IPS-15b (cell line): ENCODE results near the gene SHISA9.

Experiments used
- H3K27me3 ChIP-seq: one replicate; pipeline ENCODE4 v1.6.1; 2013; ENCODE audit warnings: low read length; ENCODE audit not compliant: control insufficient read depth, insufficient read depth
- H3K36me3 ChIP-seq: one replicate; pipeline ENCODE4 v1.6.1; 2013; ENCODE audit warnings: low read length; ENCODE audit not compliant: control insufficient read depth, insufficient read depth
- H3K4me1 ChIP-seq: one replicate; pipeline ENCODE4 v1.6.1; 2013; ENCODE audit warnings: mild to moderate bottlenecking, low read length; ENCODE audit not compliant: control insufficient read depth, insufficient read depth
- H3K4me3 ChIP-seq: one replicate; pipeline ENCODE4 v1.5.1; 2013; ENCODE audit warnings: low read depth, low read length
- H3K9ac ChIP-seq: one replicate; pipeline ENCODE4 v1.6.1; 2013; ENCODE audit warnings: low read depth, mild to moderate bottlenecking, low read length
- H3K9me3 ChIP-seq: one replicate; pipeline ENCODE4 v1.6.1; 2013; ENCODE audit warnings: mild to moderate bottlenecking, low read length; ENCODE audit not compliant: control insufficient read depth, insufficient read depth

SHISA9 gene

DNA sequence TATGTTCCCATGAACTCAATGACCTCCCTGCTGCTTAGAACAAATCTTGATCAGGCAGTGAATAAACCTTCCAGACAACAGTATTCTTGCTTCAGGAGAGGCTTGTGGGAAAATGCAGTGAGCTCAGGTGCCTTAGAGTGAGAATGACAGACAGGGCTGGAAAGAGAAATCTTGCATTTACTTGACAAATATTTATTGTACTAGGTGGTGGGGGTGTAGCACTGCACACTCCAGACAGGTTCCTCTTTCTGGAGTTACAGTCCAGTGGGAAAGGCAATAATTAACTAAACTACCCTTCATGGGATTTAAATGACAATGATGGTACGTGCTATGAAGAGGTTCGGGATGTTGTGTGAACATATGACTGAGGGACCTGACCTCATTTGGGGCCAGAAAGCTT is 182.9 kb downstream of the SHISA9 start:
- no peaks in the 10 kb centered on the region for H3K27me3 ChIP-seq
- H3K4me1 ChIP-seq, result peaks cover 8% of the 10 kb centered on the region
- no peak overlapping the region for H3K9ac ChIP-seq
- no peaks in the 10 kb centered on the region for H3K36me3 ChIP-seq
- H3K4me3 ChIP-seq, result no peak overlapping the region
- H3K9me3 ChIP-seq, result no peaks in the 10 kb centered on the region

DNA sequence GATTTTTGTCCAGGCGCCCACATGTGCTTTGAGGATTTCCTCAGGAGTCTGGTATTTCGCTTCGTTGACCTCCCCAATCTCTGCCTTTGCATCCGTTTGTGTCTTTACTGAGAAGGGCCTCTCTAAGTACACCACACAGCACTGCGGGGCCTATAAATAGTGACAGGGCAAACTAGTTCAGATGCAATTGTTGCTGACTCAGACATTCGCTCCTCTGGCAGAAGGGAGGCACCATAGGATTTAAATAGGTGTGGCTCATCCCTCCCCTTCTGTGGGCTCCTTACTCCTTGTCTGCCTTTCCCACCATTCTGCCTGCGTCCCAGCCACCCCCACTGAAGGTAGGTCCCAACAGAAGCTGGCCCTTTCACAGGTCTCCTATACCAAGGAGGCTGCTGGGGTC is 192.3 kb downstream of the SHISA9 start:
- H3K27me3 ChIP-seq, result no peaks in the 10 kb centered on the region

DNA sequence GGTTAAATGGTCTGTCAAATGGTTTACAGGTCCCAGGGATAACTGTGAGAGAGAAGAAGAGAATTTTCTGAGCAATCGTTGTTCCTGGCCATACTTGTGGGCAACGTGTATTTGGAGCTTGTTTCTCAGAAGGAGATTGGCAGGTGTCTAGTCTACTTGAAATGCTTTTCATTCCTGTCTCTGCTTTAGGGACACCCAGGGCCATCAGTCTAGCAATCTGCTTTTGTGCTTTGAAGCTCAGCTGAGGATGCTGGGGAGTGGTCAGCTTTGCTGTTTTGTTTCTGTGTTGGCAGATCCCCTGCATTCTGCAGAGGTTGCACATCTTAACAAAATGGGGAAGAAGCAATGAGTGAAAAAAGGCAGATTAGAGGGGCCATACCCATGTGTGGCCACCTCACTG is 193.7 kb downstream of the SHISA9 start:
- Histone ChIP-seq H3K36me3 (no peaks in the 10 kb centered on the region), H3K4me3 (no peak overlapping the region), H3K27me3 (no peaks in the 10 kb centered on the region), H3K9me3 (no peaks in the 10 kb centered on the region), H3K4me1 (peaks cover 19% of the 10 kb centered on the region), H3K9ac (no peak overlapping the region)

More for the DNA sequence above, 192.3 kb downstream of the SHISA9 start:
- H3K4me1 ChIP-seq, result peaks cover 15% of the 10 kb centered on the region
- no peaks in the 10 kb centered on the region for H3K36me3 ChIP-seq
- H3K9me3 ChIP-seq, result no peaks in the 10 kb centered on the region
- no peak overlapping the region for H3K4me3 ChIP-seq
- no peak overlapping the region for H3K9ac ChIP-seq

- H3K4me3 ChIP-seq, result no peak overlapping the region
- H3K4me1 ChIP-seq, result peaks cover 16% of the 10 kb centered on the region
- H3K27me3 ChIP-seq, result no peaks in the 10 kb centered on the region
- H3K36me3 ChIP-seq, result no peaks in the 10 kb centered on the region
- H3K9me3 ChIP-seq, result no peaks in the 10 kb centered on the region
- H3K9ac ChIP-seq, result no peak overlapping the region
Measured at GRCh38 chr16:13098536-13098935, 197.1 kb downstream of the SHISA9 start.

GRCh38 chr16:13099822-13100221 is 198.4 kb downstream of the SHISA9 start:
- peaks cover 9% of the 10 kb centered on the region for H3K4me1 ChIP-seq

GRCh38 chr16:13100970-13101369 is 199.6 kb downstream of the SHISA9 start:
- H3K9ac ChIP-seq, result no peak overlapping the region
- peaks cover 9% of the 10 kb centered on the region for H3K4me1 ChIP-seq
- H3K36me3 ChIP-seq, result no peaks in the 10 kb centered on the region
- H3K4me3 ChIP-seq, result no peak overlapping the region
- no peaks in the 10 kb centered on the region for H3K27me3 ChIP-seq
- peaks cover 6% of the 10 kb centered on the region for H3K9me3 ChIP-seq

More at GRCh38 chr16:13099822-13100221, 198.4 kb downstream of the SHISA9 start:
- Histone ChIP-seq H3K36me3 (no peaks in the 10 kb centered on the region), H3K4me3 (no peak overlapping the region), H3K9me3 (peaks cover 6% of the 10 kb centered on the region), H3K27me3 (no peaks in the 10 kb centered on the region), H3K9ac (no peak overlapping the region)

GRCh38 chr16:13101828-13102227 is 200.4 kb downstream of the SHISA9 start:
- no peaks in the 10 kb centered on the region for H3K36me3 ChIP-seq
- peaks cover 9% of the 10 kb centered on the region for H3K4me1 ChIP-seq
- no peak overlapping the region for H3K9ac ChIP-seq
- no peak overlapping the region for H3K4me3 ChIP-seq
- H3K9me3 ChIP-seq, result peaks cover 6% of the 10 kb centered on the region
- no peaks in the 10 kb centered on the region for H3K27me3 ChIP-seq

DNA sequence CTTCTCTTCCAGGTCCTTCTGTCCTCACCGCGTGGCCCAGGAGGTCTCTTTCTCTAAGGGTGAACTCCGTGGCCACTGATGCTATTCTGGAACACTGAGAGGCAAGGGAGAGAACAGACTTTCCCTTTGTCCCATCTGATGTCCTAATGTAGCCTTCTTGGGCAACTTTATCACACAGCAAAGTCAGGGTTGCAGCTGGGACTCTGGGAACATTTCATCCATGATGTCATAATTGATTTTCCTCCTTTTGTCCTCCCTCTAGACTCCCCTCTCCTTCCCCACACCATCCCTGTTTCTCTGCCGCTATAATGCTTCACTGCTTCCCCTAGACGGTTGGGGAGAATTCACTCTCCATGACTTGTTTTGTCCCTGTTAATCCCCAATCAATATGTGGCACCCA is 201.0 kb downstream of the SHISA9 start:
- no peak overlapping the region for H3K4me3 ChIP-seq
- no peak overlapping the region for H3K9ac ChIP-seq
- H3K27me3 ChIP-seq, result no peaks in the 10 kb centered on the region
- peaks cover 6% of the 10 kb centered on the region for H3K9me3 ChIP-seq
- peaks cover 9% of the 10 kb centered on the region for H3K4me1 ChIP-seq
- H3K36me3 ChIP-seq, result no peaks in the 10 kb centered on the region

DNA sequence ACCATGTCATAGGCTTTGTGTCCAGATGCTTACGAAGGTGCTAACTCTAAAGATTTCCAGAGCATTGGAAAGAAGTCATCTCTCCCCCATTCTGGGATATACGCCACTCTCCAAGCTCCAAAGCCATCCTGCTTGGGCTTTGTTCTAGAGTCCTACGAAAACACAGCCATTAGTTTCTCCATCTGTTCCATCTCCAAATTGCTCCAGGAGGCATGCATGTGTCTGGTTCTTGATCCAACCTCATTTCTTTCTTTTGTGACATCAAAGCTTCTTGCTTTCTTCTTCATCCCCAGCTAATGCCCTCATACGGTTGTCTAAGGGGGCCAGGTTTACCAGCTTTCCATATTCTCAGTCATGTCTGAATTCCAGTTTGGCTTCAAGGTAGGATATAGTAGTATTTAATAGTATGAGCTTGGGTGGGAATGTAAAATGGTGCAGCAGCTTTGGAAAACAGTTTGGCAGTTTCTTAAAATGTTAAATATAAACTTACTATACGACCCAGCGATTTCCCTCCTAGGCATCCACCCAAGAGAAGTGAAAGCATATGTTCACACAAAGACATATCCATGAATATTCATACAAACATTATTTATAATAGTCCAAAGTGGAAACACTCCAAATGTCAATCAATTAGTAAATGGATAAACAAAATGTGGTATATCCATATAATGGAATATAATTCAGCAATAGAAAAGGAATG is 202.6 kb downstream of the SHISA9 start:
- H3K4me3 ChIP-seq, result no peak overlapping the region
- H3K4me1 ChIP-seq, result peaks cover 4% of the 10 kb centered on the region
- no peaks in the 10 kb centered on the region for H3K36me3 ChIP-seq
- H3K9me3 ChIP-seq, result peaks cover 6% of the 10 kb centered on the region
- H3K9ac ChIP-seq, result no peak overlapping the region
- no peaks in the 10 kb centered on the region for H3K27me3 ChIP-seq

GRCh38 chr16:13104772-13105171 is 203.4 kb downstream of the SHISA9 start:
- peaks cover 6% of the 10 kb centered on the region for H3K9me3 ChIP-seq
- no peaks in the 10 kb centered on the region for H3K36me3 ChIP-seq
- H3K27me3 ChIP-seq, result no peaks in the 10 kb centered on the region
- H3K9ac ChIP-seq, result no peak overlapping the region
- no peak overlapping the region for H3K4me3 ChIP-seq
- H3K4me1 ChIP-seq, result peaks cover 3% of the 10 kb centered on the region

DNA sequence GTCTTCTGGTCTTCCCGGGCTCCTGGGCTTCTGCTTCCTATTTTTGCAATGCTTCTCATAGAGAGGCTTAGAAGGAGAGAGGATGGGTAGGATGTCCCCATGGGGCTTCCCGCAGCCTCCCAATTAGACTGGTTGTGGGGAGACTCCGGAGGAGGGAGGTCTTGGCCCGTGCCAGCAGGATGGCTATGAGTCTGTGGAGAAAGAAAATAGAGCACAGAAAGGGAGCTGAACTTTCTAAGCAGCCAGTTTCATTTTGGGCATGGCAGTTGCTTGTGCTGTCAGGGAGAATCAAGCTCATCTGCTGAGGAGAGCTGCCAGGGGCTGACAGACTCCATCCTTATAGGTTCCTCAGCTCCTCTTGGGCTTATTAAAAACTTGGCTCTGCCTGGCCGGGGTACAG is 204.0 kb downstream of the SHISA9 start:
- Histone ChIP-seq H3K27me3 (no peaks in the 10 kb centered on the region), H3K9me3 (peaks cover 6% of the 10 kb centered on the region), H3K36me3 (no peaks in the 10 kb centered on the region), H3K4me3 (no peak overlapping the region), H3K9ac (no peak overlapping the region), H3K4me1 (peaks cover 2% of the 10 kb centered on the region)

- Histone ChIP-seq H3K9ac (no peak overlapping the region), H3K4me3 (no peak overlapping the region), H3K9me3 (peaks cover 6% of the 10 kb centered on the region), H3K4me1 (peaks cover 3% of the 10 kb centered on the region), H3K36me3 (no peaks in the 10 kb centered on the region), H3K27me3 (no peaks in the 10 kb centered on the region)
Measured at GRCh38 chr16:13106464-13106863, 205.1 kb downstream of the SHISA9 start.
